GM10266 (cell line): ENCODE measurements around the gene OOSP4B.

Source experiments
- DNase-seq: peaks from one replicate; pipeline ENCODE4 v3.0.0; 2012; ENCODE audit errors: extremely low spot score
- CTCF ChIP-seq: IDR thresholded peaks from 2 replicates; pipeline ENCODE4 v1.5.1; 2012; ENCODE audit warnings: mild to moderate bottlenecking, low read depth; ENCODE audit not compliant: control insufficient read depth, insufficient read depth; ENCODE audit errors: missing control alignments

The OOSP4B gene

DNA sequence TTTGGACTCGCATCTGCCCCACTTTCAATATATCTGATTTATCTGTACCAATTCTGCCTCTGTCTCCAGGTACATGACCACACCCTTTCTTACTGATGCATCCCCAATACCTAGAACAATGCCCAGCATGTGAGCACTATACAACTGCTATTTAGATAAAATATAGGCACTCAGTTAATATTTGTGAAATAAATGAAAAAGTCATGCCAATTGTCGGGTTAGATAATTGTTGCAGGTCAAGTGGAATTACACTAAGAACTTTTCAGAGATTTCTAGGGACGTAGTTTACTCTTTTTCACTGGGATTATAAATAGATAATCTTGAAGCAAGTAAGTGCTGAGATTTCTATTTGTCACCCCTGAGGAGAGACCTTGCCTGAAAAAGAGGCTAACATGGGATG is 32.6 kb upstream of the OOSP4B start:
- no peak for TF ChIP-seq CTCF
- no peak for DNase-seq

DNA sequence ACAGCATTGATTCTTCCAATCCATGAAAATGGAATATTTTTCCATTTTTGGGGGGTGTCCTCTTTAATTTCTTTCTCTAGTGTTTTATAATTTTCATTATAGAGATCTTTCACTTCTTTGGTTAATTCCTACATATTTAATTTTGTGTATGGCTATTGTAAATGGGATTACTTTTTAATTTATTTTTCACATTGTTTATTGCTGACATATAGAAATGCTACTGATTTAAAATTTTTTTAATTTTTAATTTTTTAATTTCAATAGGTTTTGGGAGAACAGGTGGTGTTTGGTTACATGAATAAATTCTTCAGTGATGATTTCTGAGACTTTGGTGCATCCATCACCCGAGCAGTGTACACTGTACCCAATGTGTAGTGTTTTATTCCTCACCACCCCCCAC is 26.6 kb upstream of the OOSP4B start:
- no peak for DNase-seq
- no peak for TF ChIP-seq CTCF

DNA sequence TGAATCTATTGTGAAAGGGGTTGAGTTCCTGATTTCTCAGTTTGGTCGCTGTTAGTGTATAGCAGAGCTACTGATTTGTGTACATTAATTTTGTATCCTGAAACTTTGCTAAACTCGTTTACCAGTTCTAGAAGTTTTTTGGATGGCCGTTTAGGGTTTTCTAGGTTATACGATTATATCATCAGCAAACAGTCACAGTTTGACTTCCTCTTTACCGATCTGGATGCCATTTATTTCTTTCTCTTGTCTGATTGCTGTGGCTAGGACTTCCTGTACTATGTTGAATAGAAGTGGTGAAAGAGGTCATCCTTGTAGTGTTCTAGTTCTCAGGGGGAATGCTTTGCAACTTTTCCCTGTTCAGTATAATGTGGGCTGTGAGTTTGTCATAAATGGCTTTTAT is 24.6 kb upstream of the OOSP4B start:
- DNase-seq: no peak
- no peak for TF ChIP-seq CTCF

DNA sequence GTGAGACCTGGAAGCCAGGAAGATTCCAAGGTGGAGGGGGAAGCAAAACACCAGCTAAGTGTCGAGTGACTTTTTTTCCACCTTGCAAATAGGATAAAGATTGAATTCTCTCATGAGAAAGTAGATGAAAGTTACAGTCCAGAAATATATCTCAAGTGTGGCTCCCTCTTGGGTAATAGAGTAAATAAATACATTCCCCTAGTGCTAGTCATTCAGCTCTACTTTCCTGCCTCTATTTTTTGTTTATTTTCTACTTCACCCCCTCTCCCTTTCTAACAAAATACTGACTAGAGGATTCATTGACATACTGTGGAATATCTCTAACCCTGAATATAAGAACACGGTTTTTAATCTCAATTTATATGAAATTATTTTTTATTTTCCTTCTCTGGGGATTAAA is 19.2 kb upstream of the OOSP4B start:
- no peak for TF ChIP-seq CTCF
- no peak for DNase-seq

- DNase-seq: no peak
- no peak for TF ChIP-seq CTCF
Measured at GRCh38 chr11:59999691-60000090, 17.3 kb upstream of the OOSP4B start.

GRCh38 chr11:60003729-60004128 is 13.3 kb upstream of the OOSP4B start:
- TF ChIP-seq CTCF: no peak
- no peak for DNase-seq

DNA sequence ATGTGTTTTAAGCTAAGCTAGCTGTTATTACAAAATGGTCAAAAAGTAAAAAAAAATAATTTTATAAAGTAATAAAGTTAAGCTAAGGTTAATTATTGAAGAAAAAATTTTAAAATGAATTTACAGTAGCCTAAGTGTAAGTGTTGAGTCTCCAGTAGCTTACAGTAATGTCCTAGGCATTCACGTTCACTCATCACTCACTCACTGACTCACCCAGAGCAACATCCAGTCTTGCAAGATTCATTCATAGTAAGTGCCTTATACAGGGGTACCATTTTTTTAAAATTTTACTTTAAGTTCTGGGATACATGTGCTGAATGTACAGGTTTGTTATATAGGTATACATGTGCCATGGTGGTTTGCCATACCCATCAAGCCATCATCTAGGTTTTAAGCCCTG is 11.6 kb upstream of the OOSP4B start:
- DNase-seq: no peak
- TF ChIP-seq CTCF: no peak
